Heart left ventricle (tissue), 16 donors: ENCODE results near the gene AKAP6. TPM values are rescaled to one million over a fixed set of nuclear protein-coding genes. Genes with fewer than 3 reads are reported as not detected.
A peak's percentile ranks its signal among the peaks of the same experiment; 100 is the strongest.

ENCODE experiments used
- ATAC-seq, 4 donors: fragments of 200-7000 bp; cut with Tn5 transposase; one replicate each; pipeline ENCODE4 v1.9.1; 2020 to 2022; ENCODE audit warnings: moderate library complexity in 4 of 4, mild to moderate bottlenecking in 3 of 4, moderate number of reproducible peaks in 1 of 4
- DNase-seq, 5 donors: peaks; one replicate each; pipeline ENCODE4 v3.0.0-alpha.2; 2020
- H3K27ac ChIP-seq, 12 donors: fragments of 200-600 bp; sonication (generic) in 4 of 12; one replicate each; pipeline versions ENCODE4 v1.5.0 to v1.8.0; 2016 to 2022; ENCODE audit warnings: mild to moderate bottlenecking in 2 of 12
- H3K27me3 ChIP-seq, 9 donors: fragments of 200-600 bp; sonication (generic) in 2 of 9; one replicate each; pipeline versions ENCODE4 v1.5.1 to v1.8.0; 2016 to 2022; ENCODE audit warnings: mild to moderate bottlenecking in 3 of 9
- H3K36me3 ChIP-seq, 9 donors: fragments of 200-600 bp; sonication (generic) in 2 of 9; one replicate each; pipeline versions ENCODE4 v1.5.0 to v1.8.0; 2018 to 2022; ENCODE audit warnings: mild to moderate bottlenecking in 2 of 9
- H3K4me1 ChIP-seq, 12 donors: fragments of 200-600 bp; sonication (generic) in 4 of 12; one replicate each; pipeline versions ENCODE4 v1.5.0 to v1.8.0; 2016 to 2022; ENCODE audit warnings: mild to moderate bottlenecking in 3 of 12
- H3K4me3 ChIP-seq, 12 donors: fragments of 200-600 bp; sonication (generic) in 4 of 12; one replicate each; pipeline versions ENCODE4 v1.5.0 to v1.8.0; 2017 to 2022; ENCODE audit warnings: mild to moderate bottlenecking in 9 of 12, moderate library complexity in 4 of 12
- H3K9me3 ChIP-seq, 12 donors: fragments of 200-600 bp; sonication (generic) in 4 of 12; one replicate each; pipeline versions ENCODE4 v1.5.0 to v1.8.0; 2016 to 2022; ENCODE audit warnings: mild to moderate bottlenecking in 1 of 12
- CTCF ChIP-seq, 12 donors: fragments of 200-600 bp; sonication (generic) in 4 of 12; IDR thresholded peaks; one replicate each; pipeline versions ENCODE4 v1.5.0 to v1.8.0; 2018 to 2022; ENCODE audit warnings: antibody characterized with exemption in 12 of 12, mild to moderate bottlenecking in 5 of 12
- POLR2A ChIP-seq, 2 donors: fragments of 450-650 bp; IDR thresholded peaks; one replicate each; pipeline ENCODE4 v1.6.1; 2017; ENCODE audit warnings: antibody characterized with exemption in 2 of 2, mild to moderate bottlenecking in 2 of 2, moderate library complexity in 2 of 2
- WGBS, 4 donors: extraction: QIAGEN DNeasy Blood & Tissue Kit in 2 of 4; methylation state at CpG; one replicate each; pipeline versions ENCODE4 v1.1.5 to v1.1.7; 2013 to 2018; 5-methylcytosine and 5-hydroxymethylcytosine counted together
- intact Hi-C, 10 donors: fragments of 100-400 bp; cut with DNase I; formaldehyde crosslinking; loops; one replicate each; pipeline versions ENCODE4 v1.11.1 to v1.14.2; 2022
- polyA plus RNA-seq, 2 donors: library from polyadenylated mRNA; stranded (reverse); fragments of 200-250 nt; gene quantifications; one replicate each; pipeline ENCODE4 v1.2.3, GENCODE V29; 2013
- total RNA-seq, 9 donors: library from RNA; depleted of rRNA in 2 of 9; stranded (reverse); fragments of >200 nt in 2 of 9; fragmentation: NEBNext Ultra II Directional in 3 of 9; extraction: Animal tissue kit (Norgen Biotek cat#: 25700) in 3 of 9; gene quantifications; one replicate each; pipeline versions ENCODE4 v1.1.0 to v1.2.4, GENCODE V29; 2016 to 2023
- donor health status: ischemic (EF 13 %, LVEDD 7.1; RV severe dilation, severe dysfunction).
- donor health status: healthy with polysubstance abuse.
- donor health status: DM: no; HTN: yes; CAD: no.
- donor health status: DM: no; HTN: no; CAD: no.
- donor health status: ischemic (EF 25% LVEDD 6.9; RV normal size, moderate dysfunction).
- donor health status: ischemic (EF 25% LVEDD 5.7; RV mildly dilated, moderate dysfunction).
- donor health status: healthy.
- donor health status: DM: yes; HTN: yes; CAD: no.
- donor health status: ischemic (EF 35%, LVEDD 5.7; RV mildly dilated, moderate dysfunction).
- donor health status: nonischemic (EF 11% LVEDD 7.7; RV severe dilation, severe dysfunction).
- donor health status: DM: yes; HTN: yes; CAD: no.
- donor health status: PGD.
- donor health status: ischemic (EF 29% LVEDD 5.4; RV normal size, mild dysfunction).
- donor health status: nonischemic (EF 23%, LVEDD 6.1; RV moderate dilation, normal function).

AKAP6 gene
- total and polyA plus RNA-seq, 11 donors, result 20.4 to 303 (median 206) TPM

- TF ChIP-seq POLR2A (IDR thresholded peaks at IDR 0.05), result no peak
- TF ChIP-seq CTCF (IDR thresholded peaks at IDR 0.05), result no peak
- H3K9me3 ChIP-seq, result no peaks in the 10 kb centered on the region
- H3K36me3 ChIP-seq, result no peaks in the 10 kb centered on the region
- DNase-seq, result no peak
- ATAC-seq, result peak in 2 of 4 donors; percentile 1 to 21
- peaks cover 0 to 67% (median 23%) of the 10 kb centered on the region in 12 donors for H3K4me1 ChIP-seq
- H3K27ac ChIP-seq, result peak overlapping the region; percentile 50 to 88 (median 72)
- H3K4me3 ChIP-seq, result no peak overlapping the region
- no peaks in the 10 kb centered on the region for H3K27me3 ChIP-seq
- intact Hi-C loops, result loop anchor here in 6 of 10 donors (2.0 to 10.0 kb wide), 10 partner anchors 23 to 545 kb away; partner anchors contain the start of gene ARHGAP5 (in 2 of the 6)
- WGBS, 4 donors, result 83 to 100% (median 96%) methylated on average over 1 of the region's 1 CpG
Measured at GRCh38 chr14:32472076-32472475, 143.0 kb downstream of the AKAP6 start.

GRCh38 chr14:32472512-32473463 lies 143.7 kb downstream of the AKAP6 start:
- peaks cover 0 to 69% (median 23%) of the 10 kb centered on the region in 12 donors for H3K4me1 ChIP-seq

GRCh38 chr14:32473464-32473855 lies 144.4 kb downstream of the AKAP6 start:
- no peak overlapping the region for H3K4me3 ChIP-seq
- H3K27ac ChIP-seq, result peak overlapping the region; percentile 55 to 88 (median 72)
- H3K36me3 ChIP-seq, result no peaks in the 10 kb centered on the region
- H3K27me3 ChIP-seq, result no peaks in the 10 kb centered on the region
- H3K9me3 ChIP-seq, result no peaks in the 10 kb centered on the region
- intact Hi-C loops, result loop anchor here in 6 of 10 donors (2.0 to 10.0 kb wide), 10 partner anchors 21 to 546 kb away; partner anchors contain the start of gene ARHGAP5 (in 2 of the 6)
- ATAC-seq, result peak; percentile 70 to 86 (median 74)
- peaks cover 0 to 68% (median 23%) of the 10 kb centered on the region in 12 donors for H3K4me1 ChIP-seq
- TF ChIP-seq POLR2A (IDR thresholded peaks at IDR 0.05), result no peak
- TF ChIP-seq CTCF (IDR thresholded peaks at IDR 0.05), result no peak
- WGBS, 4 donors, result 21 to 30% (median 23%) methylated on average over 3 of the region's 3 CpGs
- DNase-seq, result peak in 4 of 5 donors; percentile 25 to 69 (median 63)

More at GRCh38 chr14:32472512-32473463, 143.7 kb downstream of the AKAP6 start:
- Histone ChIP-seq H3K9me3 (no peaks in the 10 kb centered on the region), H3K36me3 (no peaks in the 10 kb centered on the region), H3K27me3 (no peaks in the 10 kb centered on the region), H3K4me3 (no peak overlapping the region), H3K27ac (peak overlapping the region; percentile 55 to 88 (median 72))
- TF ChIP-seq POLR2A (IDR thresholded peaks at IDR 0.05), result no peak
- intact Hi-C loops, result loop anchor here in 6 of 10 donors (2.0 to 10.0 kb wide), 10 partner anchors 22 to 545 kb away; partner anchors contain the start of gene ARHGAP5 (in 2 of the 6)
- ATAC-seq (peak; percentile 70 to 81 (median 72)), DNase-seq (peak in 3 of 5 donors; percentile 21 to 64 (median 61))
- 28 to 35% (median 32%) methylated on average over 4 of the region's 4 CpGs for WGBS, 4 donors

GRCh38 chr14:32474478-32475195 lies 145.5 kb downstream of the AKAP6 start:
- Histone ChIP-seq H3K9me3 (no peaks in the 10 kb centered on the region), H3K4me1 (peaks cover 0 to 60% (median 19%) of the 10 kb centered on the region in 12 donors), H3K27ac (peak overlapping the region in 7 of 12 donors; percentile 60 to 88 (median 75)), H3K27me3 (no peaks in the 10 kb centered on the region), H3K36me3 (no peaks in the 10 kb centered on the region), H3K4me3 (no peak overlapping the region)
- DNase-seq, result no peak
- no peak for ATAC-seq
- intact Hi-C loops, result loop anchor here in 6 of 10 donors (5.0 to 10.0 kb wide), 9 partner anchors 38 to 547 kb away; partner anchors contain the start of gene ARHGAP5 (in 2 of the 6)
- TF ChIP-seq POLR2A (IDR thresholded peaks at IDR 0.05) (no peak), CTCF (IDR thresholded peaks at IDR 0.05) (no peak)
- WGBS, 4 donors, result 62 to 80% (median 69%) methylated on average over 5 of the region's 5 CpGs
